Ishikawa (cell line): ENCODE results near the gene PTRH1.

Source experiments
- CEBPB ChIP-seq: IDR thresholded peaks from 2 replicates; pipeline ENCODE4 v1.6.1; 2012
- CREB1 ChIP-seq: IDR thresholded peaks from 2 replicates; pipeline ENCODE4 v1.6.1; 2012; ENCODE audit warnings: low read depth
- EGR1 ChIP-seq: IDR thresholded peaks from 2 replicates; pipeline ENCODE4 v1.6.1; 2012
- EP300 ChIP-seq: IDR thresholded peaks from 2 replicates; pipeline ENCODE4 v1.6.1; 2012; ENCODE audit warnings: borderline replicate concordance
- FOXM1 ChIP-seq: IDR thresholded peaks from 2 replicates; pipeline ENCODE4 v1.6.1; 2012; ENCODE audit warnings: low read depth, borderline replicate concordance
- NFIC ChIP-seq: IDR thresholded peaks from 2 replicates; pipeline ENCODE4 v1.6.1; 2012
- RAD21 ChIP-seq: IDR thresholded peaks from 2 replicates; pipeline ENCODE4 v1.6.1; 2012; ENCODE audit warnings: low read depth
- TAF1 ChIP-seq: IDR thresholded peaks from 2 replicates; pipeline ENCODE4 v1.6.1; 2012; ENCODE audit warnings: low read depth, mild to moderate bottlenecking
- TCF12 ChIP-seq: IDR thresholded peaks from 2 replicates; pipeline ENCODE4 v1.6.1; 2012; ENCODE audit warnings: low read depth
- TEAD4 ChIP-seq: IDR thresholded peaks from 2 replicates; pipeline ENCODE4 v1.6.1; 2012
- YY1 ChIP-seq: IDR thresholded peaks from 2 replicates; pipeline ENCODE4 v1.6.1; 2012; ENCODE audit warnings: low read depth
- ZBTB7A ChIP-seq: IDR thresholded peaks from 2 replicates; pipeline ENCODE4 v1.6.1; 2012; ENCODE audit warnings: low read depth
- TF ChIP-seq, protein P1 (sequence below): IDR thresholded peaks from 2 replicates; pipeline ENCODE4 v1.6.1; 2012; ENCODE audit warnings: low read depth, mild to moderate bottlenecking
- TF ChIP-seq, protein P2 (sequence below): IDR thresholded peaks from 2 replicates; pipeline ENCODE4 v1.6.1; 2012
- TF ChIP-seq, protein P3 (sequence below): IDR thresholded peaks from 2 replicates; pipeline ENCODE4 v1.6.1; 2012

PTRH1 gene

DNA sequence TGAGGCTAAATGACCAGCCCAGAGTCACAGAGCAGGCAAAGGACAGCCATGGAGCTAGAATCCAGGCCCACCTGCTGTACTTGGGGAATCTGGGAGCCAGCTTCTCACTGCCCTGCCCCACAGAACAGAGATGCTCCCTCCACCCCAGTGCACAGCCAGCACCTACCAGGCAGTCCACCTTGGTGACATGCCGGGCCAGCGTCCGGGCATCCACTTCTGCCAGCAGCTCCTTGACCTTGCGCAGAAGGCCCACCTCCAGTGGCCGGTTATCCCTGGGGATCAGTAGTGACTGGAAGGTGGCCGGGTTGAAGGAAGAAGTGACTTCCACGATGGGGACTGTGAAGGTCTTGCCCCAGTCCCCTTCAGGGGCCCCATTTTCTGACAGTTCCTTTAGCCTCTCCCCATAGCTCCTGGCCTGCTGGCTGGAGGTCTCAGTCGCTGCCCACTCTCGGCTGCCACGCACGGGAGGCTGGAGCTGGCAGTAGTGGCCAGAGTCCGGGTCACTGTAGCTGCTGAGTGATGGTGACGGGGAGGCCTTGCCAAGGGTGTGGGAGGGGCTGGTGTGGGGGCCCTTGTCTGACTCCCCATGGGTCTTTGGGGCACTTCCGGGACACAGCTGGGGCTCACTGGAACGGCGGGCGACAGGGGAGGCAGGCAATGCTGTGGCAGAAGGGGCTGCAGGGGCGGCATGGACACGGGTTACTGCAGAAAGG, 29.1 kb upstream of the PTRH1 start:
- TF ChIP-seq TAF1 (no peak), FOXM1 (no peak), TEAD4 (no peak), TCF12 (no peak), EP300 (no peak)
- TF ChIP-seq, protein P1, sequence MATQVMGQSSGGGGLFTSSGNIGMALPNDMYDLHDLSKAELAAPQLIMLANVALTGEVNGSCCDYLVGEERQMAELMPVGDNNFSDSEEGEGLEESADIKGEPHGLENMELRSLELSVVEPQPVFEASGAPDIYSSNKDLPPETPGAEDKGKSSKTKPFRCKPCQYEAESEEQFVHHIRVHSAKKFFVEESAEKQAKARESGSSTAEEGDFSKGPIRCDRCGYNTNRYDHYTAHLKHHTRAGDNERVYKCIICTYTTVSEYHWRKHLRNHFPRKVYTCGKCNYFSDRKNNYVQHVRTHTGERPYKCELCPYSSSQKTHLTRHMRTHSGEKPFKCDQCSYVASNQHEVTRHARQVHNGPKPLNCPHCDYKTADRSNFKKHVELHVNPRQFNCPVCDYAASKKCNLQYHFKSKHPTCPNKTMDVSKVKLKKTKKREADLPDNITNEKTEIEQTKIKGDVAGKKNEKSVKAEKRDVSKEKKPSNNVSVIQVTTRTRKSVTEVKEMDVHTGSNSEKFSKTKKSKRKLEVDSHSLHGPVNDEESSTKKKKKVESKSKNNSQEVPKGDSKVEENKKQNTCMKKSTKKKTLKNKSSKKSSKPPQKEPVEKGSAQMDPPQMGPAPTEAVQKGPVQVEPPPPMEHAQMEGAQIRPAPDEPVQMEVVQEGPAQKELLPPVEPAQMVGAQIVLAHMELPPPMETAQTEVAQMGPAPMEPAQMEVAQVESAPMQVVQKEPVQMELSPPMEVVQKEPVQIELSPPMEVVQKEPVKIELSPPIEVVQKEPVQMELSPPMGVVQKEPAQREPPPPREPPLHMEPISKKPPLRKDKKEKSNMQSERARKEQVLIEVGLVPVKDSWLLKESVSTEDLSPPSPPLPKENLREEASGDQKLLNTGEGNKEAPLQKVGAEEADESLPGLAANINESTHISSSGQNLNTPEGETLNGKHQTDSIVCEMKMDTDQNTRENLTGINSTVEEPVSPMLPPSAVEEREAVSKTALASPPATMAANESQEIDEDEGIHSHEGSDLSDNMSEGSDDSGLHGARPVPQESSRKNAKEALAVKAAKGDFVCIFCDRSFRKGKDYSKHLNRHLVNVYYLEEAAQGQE: no peak
- TF ChIP-seq, protein P2, sequence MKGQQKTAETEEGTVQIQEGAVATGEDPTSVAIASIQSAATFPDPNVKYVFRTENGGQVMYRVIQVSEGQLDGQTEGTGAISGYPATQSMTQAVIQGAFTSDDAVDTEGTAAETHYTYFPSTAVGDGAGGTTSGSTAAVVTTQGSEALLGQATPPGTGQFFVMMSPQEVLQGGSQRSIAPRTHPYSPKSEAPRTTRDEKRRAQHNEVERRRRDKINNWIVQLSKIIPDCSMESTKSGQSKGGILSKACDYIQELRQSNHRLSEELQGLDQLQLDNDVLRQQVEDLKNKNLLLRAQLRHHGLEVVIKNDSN: no peak

DNA sequence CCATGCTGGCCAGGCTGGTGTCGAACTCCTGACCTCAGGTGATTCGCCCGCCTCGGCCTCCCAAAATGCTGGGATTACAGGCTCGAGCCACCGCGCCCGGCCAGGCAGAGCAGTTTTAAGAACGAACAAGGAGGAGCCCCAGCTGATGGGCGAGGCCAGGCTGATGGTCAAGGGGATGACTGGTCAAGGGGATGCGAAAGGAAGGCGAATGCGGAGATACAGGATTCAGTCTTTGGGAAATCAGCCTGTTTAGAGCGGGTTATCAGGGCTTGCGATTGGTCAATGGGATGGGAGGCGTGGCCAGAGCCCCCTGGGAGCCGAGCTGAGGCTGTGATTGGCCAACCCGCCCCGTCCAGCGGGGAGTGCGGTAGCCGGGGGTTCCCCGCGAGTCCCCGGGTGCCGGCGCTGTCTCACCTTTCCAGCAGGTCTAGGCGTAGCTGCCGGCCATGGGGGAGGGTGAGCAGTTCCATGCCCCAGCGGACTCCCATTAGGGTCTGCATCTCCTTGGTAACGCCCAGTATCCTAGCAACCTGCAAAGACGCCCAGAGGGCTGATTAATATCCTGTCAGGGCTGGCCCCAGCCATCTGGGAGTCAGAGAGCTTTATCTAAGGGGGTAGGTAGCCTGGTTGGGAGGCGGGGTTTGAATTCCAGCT, 27.1 kb upstream of the PTRH1 start:
- TF ChIP-seq, protein P1: no peak
- TF ChIP-seq NFIC (no peak), EP300 (no peak), YY1 (no peak), EGR1 (no peak), CREB1 (no peak), ZBTB7A (no peak), TAF1 (no peak)
- TF ChIP-seq, protein P3, sequence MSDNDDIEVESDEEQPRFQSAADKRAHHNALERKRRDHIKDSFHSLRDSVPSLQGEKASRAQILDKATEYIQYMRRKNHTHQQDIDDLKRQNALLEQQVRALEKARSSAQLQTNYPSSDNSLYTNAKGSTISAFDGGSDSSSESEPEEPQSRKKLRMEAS: no peak

DNA sequence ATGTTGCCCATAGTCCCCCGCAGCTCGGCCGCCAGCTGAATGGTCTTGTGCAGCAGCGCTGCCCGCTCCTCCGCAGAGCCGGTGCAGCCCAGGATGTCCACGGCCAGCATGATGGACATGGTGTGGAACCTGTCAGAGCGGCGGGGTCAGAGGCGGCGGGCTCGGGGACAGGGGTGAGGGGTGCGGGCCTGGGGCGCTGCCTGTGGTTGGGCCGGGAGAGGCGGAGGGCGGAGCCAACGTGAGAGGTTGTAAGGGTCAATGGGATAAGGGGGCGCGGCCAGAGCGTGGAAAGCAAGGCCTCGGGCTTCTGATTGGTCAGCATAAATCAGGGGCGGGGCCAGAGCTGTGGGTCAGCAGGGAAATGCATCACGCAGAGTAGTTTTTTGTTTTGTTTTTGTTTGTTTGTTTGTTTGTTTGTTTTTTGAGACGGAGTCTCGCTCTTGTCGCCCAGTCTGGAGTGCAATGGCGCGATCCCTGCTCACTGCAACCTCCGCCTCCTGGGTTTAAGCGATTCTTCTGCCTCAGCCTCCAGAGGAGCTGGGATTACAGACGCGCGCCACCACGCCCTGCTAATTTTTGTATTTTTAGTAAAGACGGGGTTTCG, 26.5 kb upstream of the PTRH1 start:
- TF ChIP-seq, protein P3: 0 out of 2 replicates have a peak, but pooled peaks have one; percentile 3
- no peak for TF ChIP-seq ZBTB7A
- TF ChIP-seq, protein P2: no peak
- TF ChIP-seq EGR1: no peak
- no peak for TF ChIP-seq RAD21
- TF ChIP-seq TAF1: no peak
- no peak for TF ChIP-seq FOXM1

DNA sequence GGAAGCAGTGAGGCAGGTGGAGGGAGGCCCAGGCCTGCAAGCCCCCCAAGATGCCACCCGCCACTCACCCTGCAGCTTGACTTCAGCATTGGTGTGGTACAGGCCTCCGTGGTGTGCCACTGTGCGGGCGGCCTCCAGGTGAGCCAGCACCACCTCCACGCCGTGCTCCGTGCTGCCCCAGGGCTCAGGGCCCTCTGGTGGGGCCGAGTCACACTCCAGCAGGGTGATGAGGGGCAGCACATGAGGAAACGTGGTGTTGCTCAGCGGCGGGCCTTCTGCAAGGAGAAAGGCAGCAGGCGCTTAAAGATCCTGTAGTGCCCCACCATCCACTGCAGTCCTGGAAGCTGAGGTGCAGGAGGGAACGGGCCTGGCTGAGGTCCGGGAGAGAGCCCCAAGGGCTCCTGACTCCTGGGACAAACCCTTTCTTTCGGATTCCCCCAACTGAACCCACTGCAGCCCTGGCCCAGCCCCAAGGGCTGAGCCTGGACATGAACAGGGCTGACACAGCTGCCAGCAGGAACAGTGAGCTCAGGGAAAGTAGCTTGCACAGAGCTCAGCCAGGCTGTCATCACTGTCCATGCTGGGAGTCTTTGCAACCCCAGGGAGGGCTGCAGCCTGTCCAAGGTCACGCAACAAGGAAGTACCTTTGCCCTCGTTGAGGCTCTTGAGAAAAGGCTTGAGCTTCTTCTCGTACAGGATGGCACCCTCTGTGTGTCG, 24.3 kb upstream of the PTRH1 start:
- TF ChIP-seq, protein P3: no peak
- no peak for TF ChIP-seq ZBTB7A

DNA sequence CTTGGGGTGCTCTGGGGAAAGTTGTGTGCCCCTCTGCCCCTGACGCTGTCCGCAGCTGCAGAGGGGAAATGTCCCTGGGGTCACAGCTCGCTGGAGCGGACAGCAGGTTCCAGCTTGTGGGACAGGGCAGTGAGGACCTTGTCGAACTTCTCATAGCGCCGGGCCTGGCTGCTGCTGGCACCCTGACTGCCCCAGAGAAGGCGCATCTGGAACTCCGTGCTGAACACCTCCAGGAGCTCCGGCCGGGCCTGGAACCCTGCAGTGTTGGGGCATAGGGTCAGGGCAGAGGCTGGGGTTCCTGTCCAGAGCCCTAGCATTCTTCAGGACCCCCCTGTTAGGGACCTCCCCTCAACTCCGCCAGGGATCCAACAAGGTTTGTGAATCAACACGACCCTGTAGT, 23.2 kb upstream of the PTRH1 start:
- no peak for TF ChIP-seq RAD21
- TF ChIP-seq ZBTB7A: no peak
- no peak for TF ChIP-seq TCF12
- no peak for TF ChIP-seq EP300
- TF ChIP-seq FOXM1: no peak
- no peak for TF ChIP-seq TEAD4
- TF ChIP-seq CEBPB: no peak
- TF ChIP-seq CREB1: no peak
- TF ChIP-seq, protein P3: no peak
- TF ChIP-seq NFIC: no peak
- TF ChIP-seq EGR1: no peak
- TF ChIP-seq YY1: no peak
- TF ChIP-seq, protein P1: no peak
- TF ChIP-seq TAF1: no peak
- TF ChIP-seq, protein P2: no peak
